Measurements from ENCODE around the gene USP10.

- no peak for TF ChIP-seq POLR2AphosphoS5 (IDR thresholded peaks at IDR 0.05; ENCODE audit: low read depth, low read length)
- no peak for TF ChIP-seq TAF1 (IDR thresholded peaks at IDR 0.05; ENCODE audit: borderline replicate concordance, insufficient read depth, low read length)
- TF ChIP-seq SIN3A (IDR thresholded peaks at IDR 0.05; ENCODE audit: borderline replicate concordance, insufficient read depth, low read length), result no peak
- no peak for TF ChIP-seq REST (IDR thresholded peaks at IDR 0.05; ENCODE audit: insufficient read depth in 1 of 2, low read depth in 2 of 2, low read length in 2 of 2)
These were observed 37.3 kb upstream of the USP10 start for GRCh38 chr16:84662471-84662870.

Data from PFSK-1 (cell line).